ENCODE results near the gene PRAC2.
A peak's percentile ranks its signal among the peaks of the same experiment; 100 is the strongest.

The PRAC2 gene

GRCh38 chr17:48720266-48721008 lies 2.5 kb upstream of the PRAC2 start:
- DNase-seq (ENCODE audit: low read depth) = no peak

DNA sequence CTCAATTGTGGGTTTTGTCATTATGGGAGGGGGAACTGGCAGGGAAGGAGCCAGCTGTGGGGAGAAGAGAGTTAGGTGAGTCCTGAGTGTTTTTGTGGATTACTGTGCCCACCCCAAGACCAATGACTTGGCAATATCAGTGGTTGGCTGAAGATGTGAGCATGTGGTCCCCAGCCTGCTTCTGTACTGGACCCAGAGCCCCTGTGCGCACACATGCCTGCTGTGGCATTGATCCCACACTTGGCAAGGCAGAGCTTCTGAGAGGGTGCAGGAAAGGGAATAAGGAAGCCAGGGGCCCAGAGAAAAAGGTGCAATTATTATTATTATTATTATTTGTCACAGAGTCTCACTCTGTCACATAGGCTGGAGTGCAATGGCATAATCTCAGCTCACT lies 2.0 kb upstream of the PRAC2 start:
- no peak for DNase-seq (ENCODE audit: low read depth)

DNA sequence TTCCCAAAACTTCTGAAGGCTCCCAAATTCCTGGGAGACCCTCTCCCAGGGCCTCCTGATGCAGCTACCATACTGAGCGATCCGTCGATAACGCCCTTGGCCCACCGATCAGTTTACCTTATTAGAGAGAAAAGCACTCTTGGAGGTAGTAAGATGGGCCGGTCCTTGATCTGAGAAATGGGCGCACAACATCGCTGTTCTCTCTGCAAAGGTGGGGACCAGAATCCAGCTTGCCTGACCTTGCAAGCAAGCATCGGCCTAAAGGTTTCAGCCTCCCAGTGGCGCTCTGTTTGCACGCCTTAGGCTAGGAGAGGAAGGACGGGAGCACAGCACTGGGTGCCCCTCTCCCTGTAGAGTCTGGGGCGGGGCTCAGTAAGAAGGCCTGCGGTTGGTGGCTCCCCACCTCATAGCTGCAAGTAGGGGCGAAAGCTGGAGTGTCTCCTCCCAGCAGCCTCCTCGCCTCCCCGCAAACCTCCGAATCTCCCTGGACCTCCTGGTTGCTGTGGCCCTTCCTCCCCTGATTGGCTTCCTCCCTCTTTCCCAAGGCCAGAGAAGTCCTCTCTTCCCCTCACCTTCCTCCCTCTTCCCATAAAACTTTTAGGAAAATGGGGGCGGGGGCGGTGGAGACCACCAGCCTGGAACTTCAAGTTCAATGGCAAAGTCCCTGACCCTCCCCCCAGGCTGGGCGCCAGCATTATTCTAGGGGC lies 631 bp upstream of the PRAC2 start, which contains the start of gene PRAC1:
Gene PRAC1, minus strand, starts transcription at position 318 of the 707 bp plus-strand sequence. Its CDS starts 126 bp downstream, at position 192.
- DNase-seq (ENCODE audit: low read depth) = no peak

DNA sequence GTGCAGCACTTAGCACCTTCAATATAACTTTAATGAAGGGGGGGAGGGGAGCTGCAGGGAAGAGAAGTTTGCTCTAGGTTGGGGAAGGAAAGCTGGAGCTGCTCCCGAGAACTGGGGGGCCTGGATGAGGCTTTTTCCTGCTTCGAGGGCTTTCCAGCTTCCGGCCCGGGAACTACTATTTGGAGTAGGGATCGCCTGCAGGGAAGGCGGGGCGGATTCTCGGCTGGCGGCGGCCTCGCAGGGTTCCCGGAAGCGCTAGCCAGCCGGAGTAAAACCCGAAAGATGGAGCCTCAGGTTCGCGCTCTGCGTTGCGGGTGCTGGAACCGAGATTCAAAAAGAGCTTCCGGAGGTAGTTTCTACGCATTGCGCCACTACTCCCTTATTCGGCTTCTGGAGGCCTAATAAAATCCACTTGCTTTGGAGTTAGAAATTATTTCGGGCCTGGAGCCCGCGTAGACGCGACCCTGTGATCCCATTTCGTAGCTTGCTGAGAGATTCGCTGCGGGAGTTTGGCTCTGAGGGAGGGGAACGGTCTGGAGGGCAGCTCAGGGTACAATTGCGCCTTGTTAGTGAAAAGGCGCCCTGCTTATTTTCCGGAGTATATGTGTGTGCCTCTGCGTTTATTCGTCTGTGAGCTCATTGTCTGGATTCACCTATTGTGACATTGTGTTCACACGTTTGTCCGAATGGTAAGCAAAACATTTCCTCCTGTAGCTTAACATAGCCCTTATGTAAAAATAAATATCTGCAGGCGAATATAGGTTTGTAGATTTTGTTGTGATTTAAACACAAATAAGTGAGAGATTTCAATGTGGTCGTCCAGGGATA lies 652 bp downstream of the PRAC2 start:
- no peak for DNase-seq (ENCODE audit: low read depth)

DNA sequence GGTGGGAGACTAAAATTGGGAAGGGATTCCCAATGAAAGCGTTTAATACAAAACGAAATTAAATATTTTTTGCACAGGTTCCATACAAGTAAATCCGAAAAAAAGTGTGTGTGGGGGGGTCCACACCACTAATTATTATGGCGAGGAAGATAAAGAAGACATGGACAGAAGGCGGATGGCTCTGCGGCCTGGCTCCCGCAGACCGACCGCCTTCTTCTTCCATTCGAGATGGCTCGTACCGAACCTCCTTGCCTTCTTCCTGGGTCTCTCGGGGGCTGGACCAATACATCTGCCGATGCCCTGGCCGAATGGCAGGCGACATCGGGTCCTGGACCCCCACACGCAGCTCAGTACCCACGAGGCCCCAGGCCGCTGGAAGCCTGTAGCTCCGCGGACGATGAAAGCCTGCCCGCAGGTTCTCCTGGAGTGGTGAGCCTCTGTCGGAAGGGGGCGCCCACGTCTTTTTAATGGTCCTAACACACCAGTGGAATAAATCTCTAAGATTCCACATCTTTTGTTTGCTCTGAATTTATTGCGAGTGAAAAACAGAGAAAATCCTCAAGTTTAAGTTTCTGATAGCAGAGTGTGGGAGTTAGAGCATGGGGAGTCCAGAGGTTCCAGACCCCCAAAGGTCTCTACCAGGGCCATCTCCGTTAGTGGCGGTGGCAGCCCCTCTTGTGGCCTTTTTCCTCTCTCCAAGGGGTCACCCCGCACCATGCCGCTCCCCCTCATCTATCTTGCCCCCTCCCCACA lies 1.4 kb downstream of the PRAC2 start:
- DNase-seq (ENCODE audit: low read depth) = peak; percentile 18

DNA sequence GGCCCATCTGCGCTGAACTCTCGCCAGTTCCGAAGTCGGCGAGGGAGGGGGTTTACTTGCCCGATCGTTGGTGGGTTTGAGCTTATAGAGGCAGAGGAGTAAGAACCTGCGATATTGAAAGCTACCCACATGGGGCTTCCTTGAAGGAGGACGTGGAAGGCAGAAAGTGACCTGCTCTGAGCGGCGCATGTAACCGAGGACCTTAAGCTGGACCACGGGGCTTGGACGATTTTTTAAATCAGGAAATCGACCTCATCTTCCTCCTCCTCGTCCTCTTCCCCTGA lies 2.0 kb downstream of the PRAC2 start:
- DNase-seq (ENCODE audit: low read depth) = no peak

GRCh38 chr17:48725288-48726064 lies 2.5 kb downstream of the PRAC2 start:
- no peak for DNase-seq (ENCODE audit: low read depth)

DNA sequence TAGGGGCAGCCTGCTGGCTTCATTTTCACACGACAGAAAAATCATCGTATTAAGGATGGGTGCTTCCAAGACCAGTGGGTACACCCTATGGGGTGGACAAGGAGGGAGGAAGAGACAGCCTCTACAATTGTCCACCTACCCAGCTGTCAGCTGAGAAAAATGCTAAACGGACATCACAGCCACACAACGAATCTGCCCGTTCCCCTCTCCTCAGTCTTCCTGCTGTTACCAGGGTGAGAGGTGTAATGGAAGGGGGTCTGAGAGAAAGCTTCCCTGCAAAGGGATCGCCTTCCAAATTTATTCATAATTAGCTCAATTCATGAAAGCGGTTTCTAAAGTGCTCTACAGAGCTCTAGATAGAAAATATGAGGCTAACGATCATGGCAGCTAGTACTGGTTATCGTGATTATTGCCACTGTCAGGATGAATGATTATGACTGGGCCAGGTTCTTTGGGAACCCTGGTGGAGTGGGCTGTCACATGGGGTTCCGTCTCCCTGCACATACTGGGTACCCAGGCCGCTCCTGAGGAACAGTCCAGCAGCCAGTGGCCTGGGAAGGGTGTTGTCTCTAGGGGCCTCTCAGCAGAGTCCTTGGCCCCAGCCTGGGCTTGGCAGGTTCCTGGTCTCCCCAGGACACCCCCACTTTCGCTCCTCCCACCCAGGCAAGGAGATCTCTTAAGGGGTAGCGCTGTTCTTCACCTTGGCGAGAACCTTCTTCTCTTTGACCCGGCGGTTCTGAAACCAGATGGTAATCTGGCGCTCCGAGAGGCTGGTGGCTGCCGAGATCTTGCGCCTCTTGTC lies 3.3 kb downstream of the PRAC2 start:
- no peak for DNase-seq (ENCODE audit: low read depth)

DNA sequence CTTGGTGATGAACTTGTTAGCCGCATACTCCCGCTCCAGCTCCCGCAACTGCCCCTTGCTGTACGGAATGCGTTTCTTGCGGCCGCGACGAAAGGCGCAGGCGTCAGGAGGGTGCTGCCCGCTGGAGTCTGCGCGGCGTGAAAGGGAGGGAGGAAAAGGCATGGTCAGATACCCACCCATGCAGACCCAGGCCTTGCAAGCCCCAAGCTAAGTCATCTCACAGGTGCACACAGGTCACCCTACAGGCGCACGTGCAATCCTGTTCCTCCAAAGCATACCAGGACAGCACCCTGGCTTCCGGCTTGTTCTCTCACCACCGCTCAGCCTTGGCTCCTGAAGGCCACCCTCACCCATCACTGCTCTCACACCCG lies 3.9 kb downstream of the PRAC2 start:
- no peak for DNase-seq (ENCODE audit: low read depth)

GRCh38 chr17:48727415-48728175 lies 4.6 kb downstream of the PRAC2 start:
- no peak for DNase-seq (ENCODE audit: low read depth)

GRCh38 chr17:48728232-48729231 lies 5.5 kb downstream of the PRAC2 start, which contains the start of gene HOXB13:
Gene HOXB13, minus strand, starts transcription at chr17:48728750. Its CDS starts 157 bp downstream, at chr17:48728593.
- DNase-seq (ENCODE audit: low read depth) = no peak

- no peak for DNase-seq (ENCODE audit: low read depth)
Observed at GRCh38 chr17:48729335-48730239, 6.6 kb downstream of the PRAC2 start.

DNA sequence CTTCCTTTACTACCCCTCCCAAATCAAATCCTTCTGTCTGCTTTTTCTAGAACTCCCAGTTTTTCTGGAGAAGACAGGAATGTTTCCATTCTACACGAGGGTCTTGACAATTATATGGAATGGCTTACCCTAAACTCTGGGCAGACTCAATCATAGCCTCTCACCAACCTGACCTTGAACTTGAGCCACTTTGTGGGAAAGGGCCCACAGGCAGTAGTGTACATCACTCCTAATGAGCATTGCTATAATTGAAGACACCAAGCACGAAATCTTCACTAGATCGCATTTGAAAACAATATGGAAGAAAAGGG lies 7.2 kb downstream of the PRAC2 start:
- DNase-seq (ENCODE audit: low read depth) = no peak

GRCh38 chr17:48731355-48731754 lies 8.4 kb downstream of the PRAC2 start:
- DNase-seq (ENCODE audit: low read depth) = no peak

- DNase-seq (ENCODE audit: low read depth) = no peak
Observed at GRCh38 chr17:48732688-48733629, 10.0 kb downstream of the PRAC2 start.

DNA sequence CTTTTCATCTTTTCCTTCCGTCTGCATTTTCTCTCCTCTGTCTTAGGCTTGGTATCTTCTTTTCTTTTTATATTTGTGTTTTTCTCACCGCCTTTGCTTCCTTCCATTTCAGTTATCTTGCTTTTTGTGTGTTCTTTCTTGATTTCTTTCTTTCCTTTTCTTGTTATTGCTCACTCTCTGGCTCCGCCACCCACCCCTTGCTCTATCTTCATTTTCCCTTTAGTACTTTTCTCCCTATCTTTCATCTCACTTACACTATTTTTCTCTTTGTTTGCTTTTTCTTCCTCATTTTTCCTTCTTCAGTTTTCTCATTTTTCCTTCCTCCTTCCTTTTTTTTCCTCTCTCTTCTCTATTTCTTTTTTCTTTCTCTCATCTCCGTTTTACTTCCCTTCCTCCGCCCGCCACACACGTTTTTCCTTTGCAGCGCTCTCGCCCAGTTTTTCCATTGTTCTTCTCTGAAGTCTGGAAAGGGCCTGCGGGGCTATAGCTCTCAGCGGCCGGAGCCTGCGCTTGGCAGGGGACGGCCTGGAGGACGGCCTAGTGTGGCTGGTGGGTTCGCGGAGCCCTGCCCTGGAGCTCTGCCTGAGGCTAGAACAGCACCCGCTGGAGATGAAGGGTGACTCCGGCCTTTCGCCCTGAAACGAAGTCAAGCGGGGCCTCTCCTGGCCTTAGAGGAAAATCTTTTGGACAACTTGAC lies 10.8 kb downstream of the PRAC2 start:
- DNase-seq (ENCODE audit: low read depth) = no peak

All from CMK (cell line).